ENCODE results near the gene PCYT2. TPM values are rescaled to one million over a fixed set of nuclear protein-coding genes. Genes with fewer than 3 reads are reported as not detected.

Gene PCYT2
- total RNA-seq, 4 donors from 2014 or later = 37.2 to 424 (median 77.1) TPM

- H3K4me1 ChIP-seq = peaks cover 23 to 80% (median 52%) of the 10 kb centered on the region in 4 donors
Observed at GRCh38 chr17:81860756-81861568, 50.2 kb downstream of the PCYT2 start.

GRCh38 chr17:81859906-81860755 lies 51.1 kb downstream of the PCYT2 start, which contains the start of gene P4HB:
TSS of gene P4HB (minus strand) at chr17:81860535. CDS start at chr17:81860471, 64 bp downstream.
- no peaks in the 10 kb centered on the region for H3K9me3 ChIP-seq
- peak; percentile 33 for DNase-seq
- peak within 1 kb of the TSS; percentile 97 to 99 (median 98) for H3K27ac ChIP-seq
- TF ChIP-seq POLR2A (IDR thresholded peaks at IDR 0.05) = peak; percentile 76
- TF ChIP-seq POLR2AphosphoS5 (IDR thresholded peaks at IDR 0.05) = peak; percentile 73 to 95 (median 94)
- TF ChIP-seq CTCF (IDR thresholded peaks at IDR 0.05) = no peak
- TF ChIP-seq EP300 (IDR thresholded peaks at IDR 0.05; ENCODE audit: low read depth) = no peak
- H3K27me3 ChIP-seq = no peaks in the 10 kb centered on the region
- in situ Hi-C loops (cut with MboI; ENCODE audit: low pct_ligation_motif_present in 1 of 4, low pct_unique_long_range_greater_than_20kb in 1 of 4, low sequenced_read_pairs in 3 of 4) = no loop called here
- 0% methylated on average over 14 to 50 of the region's 95 CpGs for WGBS, 2 donors (ENCODE audit: low coverage in 1 of 2)
- peaks cover 19 to 79% (median 45%) of the 10 kb centered on the region in 4 donors for H3K4me1 ChIP-seq
- H3K36me3 ChIP-seq = peaks cover 0 to 4% (median under 1%) of the 10 kb centered on the region in 4 donors
- intact Hi-C loops (cut with DNase I; ENCODE audit: low total_unique reads) = no loop called here
- peak within 1 kb of the TSS; percentile 80 to 96 (median 92) for H3K4me3 ChIP-seq

More at GRCh38 chr17:81860756-81861568, 50.2 kb downstream of the PCYT2 start:
- H3K9me3 ChIP-seq = no peaks in the 10 kb centered on the region
- intact Hi-C loops (cut with DNase I; ENCODE audit: low total_unique reads) (no loop called here), in situ Hi-C loops (cut with MboI; ENCODE audit: low pct_ligation_motif_present in 1 of 4, low pct_unique_long_range_greater_than_20kb in 1 of 4, low sequenced_read_pairs in 3 of 4) (no loop called here)
- 0% methylated on average over 68 of the region's 74 CpGs; no CpG with 5 or more reads in 1 of the 2 donors for WGBS, 2 donors (ENCODE audit: low coverage in 1 of 2)
- peak in 3 of 5 experiments; percentile 5 to 50 (median 6) for TF ChIP-seq CTCF (IDR thresholded peaks at IDR 0.05)
- peak; percentile 97 for TF ChIP-seq POLR2A (IDR thresholded peaks at IDR 0.05)
- peak; percentile 99 for TF ChIP-seq POLR2AphosphoS5 (IDR thresholded peaks at IDR 0.05)
- TF ChIP-seq EP300 (IDR thresholded peaks at IDR 0.05; ENCODE audit: low read depth) = no peak
- H3K27ac ChIP-seq = peak overlapping the region; percentile 96 to 97 (median 97)
- H3K4me3 ChIP-seq = peak overlapping the region; percentile 72 to 81 (median 78)
- no peaks in the 10 kb centered on the region for H3K27me3 ChIP-seq
- peak; percentile 99 for DNase-seq
- H3K36me3 ChIP-seq = no peaks in the 10 kb centered on the region

GRCh38 chr17:81858967-81859905 lies 52.0 kb downstream of the PCYT2 start:
- WGBS, 2 donors (ENCODE audit: low coverage in 1 of 2) = 53% methylated on average over 23 of the region's 23 CpGs; no CpG with 5 or more reads in 1 of the 2 donors
- TF ChIP-seq POLR2A (IDR thresholded peaks at IDR 0.05) (no peak), POLR2AphosphoS5 (IDR thresholded peaks at IDR 0.05) (no peak), CTCF (IDR thresholded peaks at IDR 0.05) (no peak), EP300 (IDR thresholded peaks at IDR 0.05; ENCODE audit: low read depth) (no peak)
- in situ Hi-C loops (cut with MboI; ENCODE audit: low pct_ligation_motif_present in 1 of 4, low pct_unique_long_range_greater_than_20kb in 1 of 4, low sequenced_read_pairs in 3 of 4) = no loop called here
- no peaks in the 10 kb centered on the region for H3K27me3 ChIP-seq
- peaks cover 0 to 12% (median 4%) of the 10 kb centered on the region in 4 donors for H3K36me3 ChIP-seq
- no peak for DNase-seq
- no peaks in the 10 kb centered on the region for H3K9me3 ChIP-seq
- H3K4me1 ChIP-seq = peaks cover 18 to 72% (median 42%) of the 10 kb centered on the region in 4 donors
- H3K4me3 ChIP-seq = peak overlapping the region; percentile 80 to 96 (median 92)
- intact Hi-C loops (cut with DNase I; ENCODE audit: low total_unique reads) = no loop called here
- peak overlapping the region; percentile 92 to 99 (median 98) for H3K27ac ChIP-seq
